GM19455 (cell line): Measurements from ENCODE around the gene TYW1.
"Not testable (repeated sequence)": the region's sequence is repeated elsewhere in the genome, so short reads cannot be mapped to it uniquely, and the experiment has no call there.

ENCODE experiments used
- ATAC-seq: cut with Tn5 transposase; IDR thresholded peaks from one replicate; pipeline ENCODE4 v1.9.1; 2021; ENCODE audit not compliant: unreplicated experiment

The TYW1 gene

GRCh38 chr7:67229018-67229417, 232.4 kb downstream of the TYW1 start:
- not testable (repeated sequence) for ATAC-seq

GRCh38 chr7:67230029-67230428, 233.4 kb downstream of the TYW1 start:
- not testable (repeated sequence) for ATAC-seq

DNA sequence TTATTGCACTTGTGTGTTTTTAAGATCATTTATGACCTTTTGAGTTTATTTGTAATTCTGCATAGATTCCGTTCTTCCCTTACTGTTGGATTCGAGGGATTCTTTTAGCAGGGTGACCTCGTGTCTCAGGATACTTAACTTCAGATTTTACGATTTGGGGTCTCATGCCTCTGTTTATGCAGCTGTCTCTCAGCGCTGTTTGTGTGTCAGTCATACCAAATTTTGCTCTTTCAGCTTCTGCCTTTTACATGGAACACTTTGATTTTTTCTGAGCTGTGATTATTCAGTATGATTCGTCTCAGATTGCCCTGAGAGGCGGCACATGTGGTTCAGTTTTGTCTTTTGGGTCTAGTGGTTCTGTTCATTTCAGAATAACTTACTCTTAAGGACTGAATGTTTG, 236.9 kb downstream of the TYW1 start:
- not testable (repeated sequence) for ATAC-seq

- not testable (repeated sequence) for ATAC-seq
Measured at GRCh38 chr7:67236216-67236615, 239.6 kb downstream of the TYW1 start.

- not testable (repeated sequence) for ATAC-seq
Measured at GRCh38 chr7:67242871-67243270, 246.2 kb downstream of the TYW1 start.

DNA sequence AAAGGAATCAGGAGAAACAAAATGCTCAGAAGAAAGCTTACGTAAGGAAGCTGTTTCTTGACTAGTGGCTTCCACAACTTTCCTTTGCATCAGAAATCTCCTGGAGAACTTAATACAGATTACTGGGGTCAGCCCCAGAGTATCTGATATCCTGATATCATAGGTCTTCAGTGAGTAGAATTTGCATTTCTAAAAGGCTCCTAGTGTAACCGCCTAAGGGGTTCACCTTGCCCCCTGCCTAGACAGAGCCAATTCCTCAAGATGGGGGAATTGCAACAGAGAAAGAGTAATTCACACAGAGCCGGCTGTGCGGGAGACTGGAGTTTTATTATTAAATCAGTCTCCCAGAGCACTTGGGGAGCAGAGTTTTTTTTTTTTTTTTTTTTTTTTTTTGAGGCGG, 251.7 kb downstream of the TYW1 start:
- ATAC-seq: not testable (repeated sequence)

DNA sequence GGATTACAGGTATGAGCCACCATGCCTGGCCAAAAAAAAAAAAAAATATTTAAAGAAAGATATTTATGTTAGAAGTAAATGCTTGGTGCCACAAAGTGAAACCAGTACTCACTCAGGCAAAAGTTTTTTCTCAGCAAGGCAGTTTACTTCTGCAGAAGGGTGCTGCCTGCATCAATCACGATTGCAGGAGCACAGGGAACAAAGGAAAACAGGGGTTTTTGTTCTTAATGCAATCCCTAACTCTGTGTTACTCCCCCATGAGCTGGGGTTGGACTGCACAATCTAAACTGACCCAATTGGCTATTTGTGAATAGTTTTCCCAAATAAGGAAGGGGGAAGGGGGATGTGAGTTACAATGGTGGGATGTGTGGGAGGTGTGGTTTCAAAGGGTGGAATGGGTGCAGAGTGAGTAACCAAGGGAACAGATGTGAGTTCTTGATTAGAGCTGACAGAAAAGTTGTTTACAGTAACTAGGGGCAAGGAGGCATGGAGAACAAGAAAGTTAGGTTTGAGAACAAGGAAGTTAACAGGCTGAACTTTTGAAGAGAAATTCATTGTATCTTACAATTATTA, 255.4 kb downstream of the TYW1 start:
- ATAC-seq: no peak

DNA sequence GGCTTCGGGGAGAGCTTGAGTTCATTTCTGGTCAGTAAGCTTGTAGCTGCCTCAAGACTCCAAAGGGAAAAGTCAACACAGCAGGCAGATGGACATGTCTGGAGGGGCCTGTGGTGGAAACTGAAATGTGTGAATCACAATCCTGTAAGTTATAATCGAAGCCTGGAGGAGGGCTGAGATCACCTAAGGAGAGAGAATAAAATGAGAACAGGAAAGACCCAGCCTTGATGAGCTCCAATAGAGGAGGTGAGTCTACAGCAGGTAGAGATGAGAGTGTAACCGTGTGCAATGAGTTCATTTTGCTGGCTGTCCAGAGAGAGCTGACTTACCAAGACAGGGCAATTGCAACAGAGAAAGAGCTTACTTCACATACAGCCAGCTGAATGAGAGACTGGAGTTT, 258.4 kb downstream of the TYW1 start:
- ATAC-seq: not testable (repeated sequence)

GRCh38 chr7:67257779-67258178, 261.1 kb downstream of the TYW1 start:
- not testable (repeated sequence) for ATAC-seq

- not testable (repeated sequence) for ATAC-seq
Measured at GRCh38 chr7:67259363-67259762, 262.7 kb downstream of the TYW1 start.

DNA sequence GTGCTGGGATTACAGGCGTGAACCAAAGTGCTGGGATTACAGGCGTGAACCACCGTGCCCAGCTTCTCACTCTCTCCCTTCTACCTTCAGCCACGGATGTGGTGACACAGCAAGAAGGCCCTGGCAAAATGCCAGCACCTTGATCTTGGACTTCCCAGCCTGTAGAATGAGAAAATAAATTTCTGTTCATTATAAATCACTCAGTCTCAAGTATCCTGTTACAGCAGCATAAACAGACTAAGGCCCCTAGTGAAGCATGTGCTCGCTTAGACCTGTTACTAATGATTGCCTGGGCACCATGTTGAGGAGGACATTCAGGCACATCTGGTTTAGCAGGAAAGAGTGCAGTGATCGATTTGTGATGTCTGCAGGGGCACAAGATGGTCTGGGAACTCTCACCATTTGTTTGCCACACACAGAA, 263.5 kb downstream of the TYW1 start:
- ATAC-seq: not testable (repeated sequence)

DNA sequence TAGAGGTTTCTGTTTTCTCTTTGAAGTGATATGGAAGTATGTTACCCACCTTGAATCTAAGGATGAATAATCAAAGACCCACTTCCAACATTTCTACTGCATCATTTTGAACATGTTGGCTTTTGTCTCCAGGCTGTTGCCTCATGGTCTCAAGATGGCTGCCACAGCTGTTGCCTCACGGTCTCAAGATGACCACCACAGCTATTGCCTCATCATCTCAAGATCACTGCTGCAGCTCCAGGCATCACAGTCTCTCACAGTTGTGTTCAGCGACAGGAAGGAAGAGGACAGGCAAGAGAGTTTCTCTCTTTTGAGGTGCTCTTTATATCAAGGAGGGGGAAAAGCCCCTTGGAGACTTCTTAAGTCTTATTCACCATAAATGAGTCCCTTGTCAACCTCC, 267.4 kb downstream of the TYW1 start:
- ATAC-seq: not testable (repeated sequence)

DNA sequence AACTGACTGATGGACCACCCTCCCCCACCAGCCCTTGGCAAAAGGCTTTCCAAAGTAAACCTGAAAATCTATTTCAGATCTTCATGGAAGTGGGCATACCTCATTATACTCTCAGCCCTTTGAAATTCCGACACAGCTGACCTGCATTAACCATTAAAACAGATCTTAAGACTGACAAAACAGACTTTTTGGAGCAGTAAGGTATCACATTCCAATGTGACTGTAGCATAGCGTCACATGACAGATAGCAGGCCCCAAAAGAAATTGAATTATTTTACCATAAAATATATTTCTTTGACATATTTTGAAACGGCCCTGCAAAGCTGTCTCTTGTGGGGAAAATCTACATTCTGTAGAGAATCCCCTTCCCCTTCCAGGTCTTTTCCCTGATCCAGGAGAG, 269.4 kb downstream of the TYW1 start:
- not testable (repeated sequence) for ATAC-seq

- no peak for ATAC-seq
Measured at GRCh38 chr7:67267914-67268313, 271.3 kb downstream of the TYW1 start.

- ATAC-seq: not testable (repeated sequence)
Measured at GRCh38 chr7:67269916-67270315, 273.3 kb downstream of the TYW1 start.
